Kidney epithelial cell (primary cell): Measurements from ENCODE around the gene OPCML. TPM values are rescaled to one million over a fixed set of nuclear protein-coding genes. Genes with fewer than 3 reads are reported as not detected.

Source experiments
- DNase-seq: peaks from one replicate; pipeline ENCODE4 v3.0.0-alpha.2; 2010; ENCODE audit warnings: low read depth
- H3K27me3 ChIP-seq: 2 replicates; pipeline ENCODE4 v1.6.0; 2011; ENCODE audit warnings: low read length; ENCODE audit not compliant: control insufficient read depth, insufficient read depth
- H3K36me3 ChIP-seq: 2 replicates; pipeline ENCODE4 v1.5.1; 2011; ENCODE audit warnings: low read length; ENCODE audit not compliant: control insufficient read depth, insufficient read depth
- H3K4me3 ChIP-seq: 2 replicates; pipeline ENCODE4 v1.5.1; 2011; ENCODE audit warnings: low read depth, mild to moderate bottlenecking, control low read depth, low read length
- CTCF ChIP-seq: IDR thresholded peaks from 2 replicates; pipeline ENCODE4 v1.5.1; 2011; ENCODE audit warnings: mild to moderate bottlenecking, moderate library complexity, low read length, control low read depth, inconsistent platforms; ENCODE audit not compliant: insufficient read depth, poor library complexity, severe bottlenecking
- total RNA-seq: library from RNA; depleted of rRNA; stranded (reverse); fragments of >200 nt; gene quantifications from 2 replicates; pipeline ENCODE4 v1.2.3, GENCODE V29; 2015

OPCML gene
- total RNA-seq, 1 donor from 2014 or later: under 0.01 TPM

- no peaks in the 10 kb centered on the region for H3K27me3 ChIP-seq
- H3K4me3 ChIP-seq: no peak overlapping the region
- no peak for TF ChIP-seq CTCF
- no peaks in the 10 kb centered on the region for H3K36me3 ChIP-seq
- no peak for DNase-seq
Observed at GRCh38 chr11:132838627-132839026, 693.7 kb downstream of the OPCML start.

DNA sequence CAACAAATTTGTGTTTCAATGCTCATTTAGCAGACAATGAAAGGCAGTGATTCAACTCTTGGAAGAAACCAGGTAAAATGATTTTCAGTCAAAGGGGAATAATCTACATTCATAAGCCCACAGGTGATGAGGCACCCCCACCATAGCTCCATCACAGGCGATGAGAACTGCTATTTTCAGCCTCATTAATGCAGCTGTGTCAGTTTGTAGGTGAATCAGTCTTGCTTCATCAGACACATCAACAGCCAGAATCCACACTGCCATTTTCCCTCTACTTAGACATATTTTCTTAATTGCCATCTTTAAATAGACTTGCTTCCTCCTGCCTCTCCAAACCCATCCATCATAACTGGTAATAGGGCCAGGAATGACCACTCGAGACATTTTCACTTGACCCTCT is 701.0 kb downstream of the OPCML start:
- no peak for DNase-seq
- H3K27me3 ChIP-seq: no peaks in the 10 kb centered on the region
- no peak overlapping the region for H3K4me3 ChIP-seq
- TF ChIP-seq CTCF: no peak
- H3K36me3 ChIP-seq: no peaks in the 10 kb centered on the region

- TF ChIP-seq CTCF: no peak
- Histone ChIP-seq H3K36me3 (no peaks in the 10 kb centered on the region), H3K27me3 (no peaks in the 10 kb centered on the region)
Observed at GRCh38 chr11:132824642-132825041, 707.7 kb downstream of the OPCML start.

GRCh38 chr11:132822276-132822675 is 710.0 kb downstream of the OPCML start:
- H3K36me3 ChIP-seq: no peaks in the 10 kb centered on the region
- H3K27me3 ChIP-seq: no peaks in the 10 kb centered on the region
- no peak for DNase-seq
- TF ChIP-seq CTCF: no peak
- no peak overlapping the region for H3K4me3 ChIP-seq

More at GRCh38 chr11:132824642-132825041, 707.7 kb downstream of the OPCML start:
- DNase-seq: no peak
- H3K4me3 ChIP-seq: no peak overlapping the region

DNA sequence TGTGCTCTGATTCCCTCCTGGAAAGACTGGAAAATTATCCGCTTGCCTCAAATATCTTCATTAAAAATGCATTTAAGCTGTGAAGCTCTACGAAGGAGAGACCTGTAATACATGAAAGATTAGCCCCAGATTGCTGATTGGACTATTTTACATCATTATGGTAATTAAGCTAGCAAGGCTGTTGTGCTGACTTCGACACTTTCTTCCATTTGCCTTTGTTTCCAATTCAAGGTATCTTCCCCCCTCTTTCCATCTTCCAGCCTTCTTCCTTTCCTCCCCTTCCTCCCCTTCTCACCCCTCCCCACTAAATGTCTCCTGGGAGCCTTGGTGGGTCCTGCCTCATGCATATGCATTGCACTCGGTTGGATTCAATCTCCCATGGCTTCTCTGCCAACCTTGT is 710.8 kb downstream of the OPCML start:
- Histone ChIP-seq H3K4me3 (no peak overlapping the region), H3K27me3 (no peaks in the 10 kb centered on the region), H3K36me3 (no peaks in the 10 kb centered on the region)
- no peak for DNase-seq
- TF ChIP-seq CTCF: no peak

DNA sequence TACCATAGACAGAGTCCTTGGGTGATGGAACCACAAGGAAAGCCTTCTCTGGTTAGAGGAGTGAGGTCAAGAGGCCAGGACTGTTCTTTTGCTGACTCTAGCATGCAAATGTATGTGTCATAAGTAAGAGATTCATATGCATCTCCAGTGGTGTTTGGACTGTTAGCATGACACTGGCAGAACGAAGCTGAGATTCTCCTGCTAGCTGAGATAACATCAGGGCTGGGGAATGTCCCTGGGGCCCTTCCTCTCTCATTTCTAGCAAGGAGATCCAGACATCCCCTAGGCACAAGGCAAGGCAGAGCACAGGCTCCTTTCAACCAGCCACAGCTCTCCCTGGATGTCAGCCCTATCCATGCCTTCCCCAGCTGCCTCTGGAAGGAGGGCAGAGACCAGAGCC is 711.3 kb downstream of the OPCML start:
- TF ChIP-seq CTCF: no peak
- H3K27me3 ChIP-seq: no peaks in the 10 kb centered on the region
- H3K36me3 ChIP-seq: no peaks in the 10 kb centered on the region
- no peak for DNase-seq
- H3K4me3 ChIP-seq: no peak overlapping the region
